Gastroesophageal sphincter (tissue), 4 donors: ENCODE results near the gene DNAH7. TPM values are rescaled to one million over a fixed set of nuclear protein-coding genes. Genes with fewer than 3 reads are reported as not detected.

Source experiments
- ATAC-seq: fragments of 150-250 bp; one replicate; pipeline ENCODE4 v1.9.1; 2016; ENCODE audit warnings: mild to moderate bottlenecking, moderate library complexity
- H3K27ac ChIP-seq, 4 donors: fragments of 200-600 bp; sonication (generic) in 3 of 4; 1 replicate in 3 of 4; 2 replicates in 1 of 4; pipeline ENCODE4 v1.5.1; 2016 to 2019
- H3K27me3 ChIP-seq: fragments of 200-600 bp; sonication (generic); one replicate; pipeline ENCODE4 v1.5.1; 2019
- H3K36me3 ChIP-seq, 2 donors: fragments of 200-600 bp; sonication (generic); one replicate each; pipeline ENCODE4 v1.5.1; 2019; ENCODE audit warnings: control low read depth in 1 of 2
- H3K4me1 ChIP-seq, 3 donors: fragments of 200-600 bp; sonication (generic); 1 replicate in 2 of 3; 2 replicates in 1 of 3; pipeline ENCODE4 v1.5.1; 2016 to 2019; ENCODE audit warnings: control low read depth in 2 of 3
- H3K4me3 ChIP-seq, 2 donors: fragments of 200-600 bp; sonication (generic); one replicate each; pipeline ENCODE4 v1.5.1; 2019; ENCODE audit warnings: mild to moderate bottlenecking in 1 of 2, moderate library complexity in 1 of 2
- H3K9me3 ChIP-seq, 3 donors: fragments of 200-600 bp; sonication (generic); one replicate each; pipeline ENCODE4 v1.5.1; 2017 to 2019; ENCODE audit warnings: control low read depth in 2 of 3
- CTCF ChIP-seq, 4 experiments: fragments of 200-600 bp in 2 of 4; fragments of 450-650 bp in 2 of 4; sonication (generic) in 1 of 4; IDR thresholded peaks; one replicate each; pipeline ENCODE4 v1.5.1; 2017 to 2019; ENCODE audit warnings: antibody characterized with exemption in 4 of 4, mild to moderate bottlenecking in 2 of 4, moderate library complexity in 2 of 4
- EP300 ChIP-seq: sonication (generic); formaldehyde crosslinking; IDR thresholded peaks from one replicate; pipeline ENCODE4 v1.6.1; 2017; ENCODE audit warnings: antibody characterized with exemption, mild to moderate bottlenecking
- POLR2A ChIP-seq, 2 donors: fragments of 450-650 bp; IDR thresholded peaks; one replicate each; pipeline ENCODE4 v1.6.1; 2017; ENCODE audit warnings: antibody characterized with exemption in 2 of 2, mild to moderate bottlenecking in 2 of 2, moderate library complexity in 1 of 2
- POLR2AphosphoS5 ChIP-seq: sonication (generic); formaldehyde crosslinking; IDR thresholded peaks from one replicate; pipeline ENCODE4 v1.6.1; 2017; ENCODE audit warnings: antibody characterized with exemption
- WGBS, 2 donors: methylation state at CpG; one replicate each; pipeline ENCODE4 v1.1.5; 2018; ENCODE audit warnings: low coverage in 1 of 2; 5-methylcytosine and 5-hydroxymethylcytosine counted together
- total RNA-seq, 4 donors: library from RNA; depleted of rRNA; stranded (reverse); fragments of >200 nt; gene quantifications; one replicate each; pipeline ENCODE4 v1.1.0, GENCODE V29; 2016

DNAH7 gene
- total RNA-seq, 4 donors from 2014 or later = 0.40 to 1.3 (median 0.65) TPM

GRCh38 chr2:195863564-195863963 lies 205.1 kb downstream of the DNAH7 start:
- Histone ChIP-seq H3K27ac (no peak overlapping the region), H3K4me1 (no peaks in the 10 kb centered on the region), H3K27me3 (no peaks in the 10 kb centered on the region), H3K4me3 (no peak overlapping the region), H3K9me3 (no peaks in the 10 kb centered on the region), H3K36me3 (no peaks in the 10 kb centered on the region)
- TF ChIP-seq POLR2A (IDR thresholded peaks at IDR 0.05) = no peak
- TF ChIP-seq EP300 = no peak
- 46 to 51% methylated on average over 4 of the region's 4 CpGs for WGBS, 2 donors
- ATAC-seq = no peak

DNA sequence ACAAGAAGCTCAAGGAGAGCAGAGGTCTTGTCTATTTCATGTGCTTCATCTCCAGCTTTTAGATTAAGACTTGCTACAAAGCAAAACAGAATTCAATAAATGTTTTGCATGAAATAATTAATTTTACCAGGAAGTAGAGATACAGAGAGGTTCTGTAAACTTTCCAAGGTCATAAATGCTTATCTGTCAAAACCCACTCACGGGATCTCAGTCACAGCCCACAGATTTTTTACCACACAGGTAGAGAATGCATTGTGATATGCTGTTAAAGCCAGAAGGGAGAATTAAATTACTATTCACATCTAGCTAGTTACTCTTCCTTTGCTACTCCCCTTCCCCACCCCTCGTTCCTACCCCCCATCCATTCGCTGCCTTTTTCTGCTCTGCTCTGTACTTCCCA lies 205.5 kb downstream of the DNAH7 start:
- Histone ChIP-seq H3K4me3 (no peak overlapping the region), H3K27ac (no peak overlapping the region), H3K4me1 (no peaks in the 10 kb centered on the region), H3K36me3 (peaks cover 0 to 2% of the 10 kb centered on the region in 2 donors), H3K27me3 (no peaks in the 10 kb centered on the region), H3K9me3 (no peaks in the 10 kb centered on the region)
- TF ChIP-seq POLR2A (IDR thresholded peaks at IDR 0.05) (no peak), CTCF (IDR thresholded peaks at IDR 0.05) (no peak), POLR2AphosphoS5 (no peak), EP300 (no peak)
- WGBS, 2 donors = 82% methylated on average over 3 of the region's 3 CpGs
- no peak for ATAC-seq

DNA sequence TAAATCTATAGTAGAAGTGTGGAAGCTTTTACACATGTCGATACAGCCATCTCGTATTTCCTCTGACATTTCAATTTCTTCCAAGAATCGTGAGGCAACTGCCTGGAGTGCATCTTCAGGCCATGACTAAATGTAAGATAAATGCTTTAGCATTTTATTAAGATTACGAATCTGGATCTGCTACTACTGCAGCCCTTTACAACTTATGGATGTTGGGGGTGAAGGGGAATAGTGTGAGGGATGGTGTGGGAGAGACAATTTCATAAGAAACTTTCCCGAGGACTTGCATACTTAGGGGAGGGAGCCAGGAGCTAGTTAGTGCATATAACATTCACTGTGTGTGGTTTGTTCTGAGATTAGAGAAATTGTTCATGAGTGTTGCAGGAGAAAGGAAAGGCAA lies 206.8 kb downstream of the DNAH7 start:
- no peaks in the 10 kb centered on the region for H3K4me1 ChIP-seq
- 69 to 72% methylated on average over 5 of the region's 5 CpGs for WGBS, 2 donors
- no peak overlapping the region for H3K27ac ChIP-seq
- H3K9me3 ChIP-seq = no peaks in the 10 kb centered on the region
- no peak for ATAC-seq
- peaks cover 0 to 5% of the 10 kb centered on the region in 2 donors for H3K36me3 ChIP-seq
- H3K4me3 ChIP-seq = no peak overlapping the region
- no peak for TF ChIP-seq EP300
- no peaks in the 10 kb centered on the region for H3K27me3 ChIP-seq

GRCh38 chr2:195859513-195859912 lies 209.1 kb downstream of the DNAH7 start:
- WGBS, 2 donors = 80 to 88% methylated on average over 1 to 2 of the region's 2 CpGs
- ATAC-seq = no peak
- TF ChIP-seq POLR2A (IDR thresholded peaks at IDR 0.05) (no peak), CTCF (IDR thresholded peaks at IDR 0.05) (no peak), EP300 (no peak), POLR2AphosphoS5 (no peak)

GRCh38 chr2:195857132-195857531 lies 211.5 kb downstream of the DNAH7 start:
- Histone ChIP-seq H3K27ac (no peak overlapping the region), H3K36me3 (peaks cover 0 to 5% of the 10 kb centered on the region in 2 donors), H3K9me3 (no peaks in the 10 kb centered on the region), H3K4me1 (no peaks in the 10 kb centered on the region), H3K4me3 (no peak overlapping the region), H3K27me3 (no peaks in the 10 kb centered on the region)
- TF ChIP-seq CTCF (IDR thresholded peaks at IDR 0.05) (no peak), EP300 (no peak), POLR2A (IDR thresholded peaks at IDR 0.05) (no peak), POLR2AphosphoS5 (no peak)
- ATAC-seq = no peak
- WGBS, 2 donors = 89 to 94% methylated on average over 2 of the region's 2 CpGs

More at GRCh38 chr2:195859513-195859912, 209.1 kb downstream of the DNAH7 start:
- Histone ChIP-seq H3K27ac (no peak overlapping the region), H3K9me3 (no peaks in the 10 kb centered on the region), H3K4me3 (no peak overlapping the region), H3K27me3 (no peaks in the 10 kb centered on the region), H3K36me3 (peaks cover 0 to 5% of the 10 kb centered on the region in 2 donors), H3K4me1 (no peaks in the 10 kb centered on the region)

DNA sequence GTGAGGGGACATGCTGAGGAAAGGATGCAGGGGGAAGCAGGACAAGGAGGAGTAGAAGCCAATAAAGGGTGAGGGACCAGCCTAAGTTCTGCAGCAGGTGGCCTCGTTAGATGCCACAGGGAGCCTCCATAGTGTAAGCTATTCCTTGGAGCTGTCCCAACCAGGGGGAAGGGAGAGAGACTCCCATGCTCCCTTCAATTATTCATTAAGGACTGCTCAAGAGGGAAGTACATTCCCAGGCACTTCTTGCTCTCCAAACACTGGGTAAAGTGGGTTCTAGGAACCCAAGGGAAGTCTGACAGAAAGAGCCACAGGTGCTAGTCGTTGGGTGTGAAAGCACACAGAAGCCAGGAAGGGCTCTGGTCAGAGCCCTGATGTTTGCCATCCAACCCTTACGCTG lies 217.9 kb downstream of the DNAH7 start:
- 79 to 100% methylated on average over 1 to 3 of the region's 3 CpGs for WGBS, 2 donors

More for the DNA sequence above, 217.9 kb downstream of the DNAH7 start:
- H3K27ac ChIP-seq = no peak overlapping the region
- no peak for ATAC-seq
- TF ChIP-seq POLR2A (IDR thresholded peaks at IDR 0.05) (no peak), POLR2AphosphoS5 (no peak)
- no peaks in the 10 kb centered on the region for H3K4me1 ChIP-seq
- H3K4me3 ChIP-seq = no peak overlapping the region
- H3K36me3 ChIP-seq = no peaks in the 10 kb centered on the region
- no peaks in the 10 kb centered on the region for H3K27me3 ChIP-seq
- no peaks in the 10 kb centered on the region for H3K9me3 ChIP-seq
